Measurements from ENCODE around the gene DIO2. TPM values are rescaled to one million over a fixed set of nuclear protein-coding genes. Genes with fewer than 3 reads are reported as not detected.

DIO2 gene
- not detected for total RNA-seq
- not detected for total RNA-seq (2013)

- intact Hi-C loops (cut with micrococcal nuclease), result no loop called here
- Histone ChIP-seq H3K36me3 (ENCODE audit: control insufficient read depth, insufficient read depth, low read length) (no peaks in the 10 kb centered on the region), H3K27me3 (ENCODE audit: control insufficient read depth, insufficient read depth, low read length) (no peaks in the 10 kb centered on the region), H3K4me1 (ENCODE audit: control insufficient read depth, insufficient read depth, low read length) (no peaks in the 10 kb centered on the region), H3K4me3 (ENCODE audit: low read length) (no peak within 1 kb of the TSS), H3K27ac (ENCODE audit: low read length) (no peak within 1 kb of the TSS), H3K9me3 (ENCODE audit: control insufficient read depth, insufficient read depth, low read length) (no peaks in the 10 kb centered on the region)
- no peak within 1 kb of the TSS for H3K27ac Mint-ChIP-seq
- H3K4me1 Mint-ChIP-seq, result peaks cover 0 to 5% of the 10 kb centered on the region in 2 donors
- TF ChIP-seq CTCF (IDR thresholded peaks at IDR 0.05), result no peak
- H3K36me3 Mint-ChIP-seq, result no peaks in the 10 kb centered on the region
- no peak for ATAC-seq
- H3K4me3 Mint-ChIP-seq, result no peak within 1 kb of the TSS
- WGBS (ENCODE audit: insufficient coverage), result 55% methylated on average over 14 of the region's 17 CpGs
- H3K9me3 Mint-ChIP-seq, result peaks cover 3 to 10% of the 10 kb centered on the region in 2 donors
- H3K27me3 Mint-ChIP-seq (ENCODE audit: low read depth in 2 of 2), result no peaks in the 10 kb centered on the region
- no peak for DNase-seq
These were observed at the start of gene DIO2 for GRCh38 chr14:80211153-80212022. Gene DIO2 (minus strand): TSS chr14:80211504. CDS start chr14:80211472, 32 bp downstream.

- H3K27ac Mint-ChIP-seq, result no peak overlapping the region
- H3K9me3 ChIP-seq (ENCODE audit: control insufficient read depth, insufficient read depth, low read length), result no peaks in the 10 kb centered on the region
- no peaks in the 10 kb centered on the region for H3K4me1 Mint-ChIP-seq
- H3K9me3 Mint-ChIP-seq, result peaks cover 6 to 10% of the 10 kb centered on the region in 2 donors
- WGBS (ENCODE audit: insufficient coverage), result 85% methylated on average over 5 of the region's 5 CpGs
- no peak overlapping the region for H3K4me3 Mint-ChIP-seq
- intact Hi-C loops (cut with micrococcal nuclease), result no loop called here
- H3K36me3 ChIP-seq (ENCODE audit: control insufficient read depth, insufficient read depth, low read length), result no peaks in the 10 kb centered on the region
- H3K36me3 Mint-ChIP-seq, result no peaks in the 10 kb centered on the region
- H3K27me3 Mint-ChIP-seq (ENCODE audit: low read depth in 2 of 2), result no peaks in the 10 kb centered on the region
- H3K4me3 ChIP-seq (ENCODE audit: low read length), result no peak overlapping the region
- ATAC-seq, result no peak
- no peak for TF ChIP-seq CTCF (IDR thresholded peaks at IDR 0.05)
- DNase-seq, result no peak
- no peaks in the 10 kb centered on the region for H3K27me3 ChIP-seq (ENCODE audit: control insufficient read depth, insufficient read depth, low read length)
- H3K4me1 ChIP-seq (ENCODE audit: control insufficient read depth, insufficient read depth, low read length), result no peaks in the 10 kb centered on the region
- no peak overlapping the region for H3K27ac ChIP-seq (ENCODE audit: low read length)
These were observed 49.3 kb upstream of the DIO2 start for GRCh38 chr14:80260645-80261044.

- Histone ChIP-seq H3K4me1 (ENCODE audit: control insufficient read depth, insufficient read depth, low read length) (no peaks in the 10 kb centered on the region), H3K9me3 (ENCODE audit: control insufficient read depth, insufficient read depth, low read length) (peaks cover 7% of the 10 kb centered on the region), H3K36me3 (ENCODE audit: control insufficient read depth, insufficient read depth, low read length) (no peaks in the 10 kb centered on the region), H3K27ac (ENCODE audit: low read length) (no peak overlapping the region), H3K4me3 (ENCODE audit: low read length) (no peak overlapping the region), H3K27me3 (ENCODE audit: control insufficient read depth, insufficient read depth, low read length) (no peaks in the 10 kb centered on the region)
- H3K27ac Mint-ChIP-seq, result no peak overlapping the region
- TF ChIP-seq CTCF (IDR thresholded peaks at IDR 0.05), result no peak
- H3K4me3 Mint-ChIP-seq, result no peak overlapping the region
- ATAC-seq (no peak), DNase-seq (no peak)
- WGBS (ENCODE audit: insufficient coverage), result 75% methylated on average over 1 of the region's 2 CpGs
- H3K4me1 Mint-ChIP-seq, result no peaks in the 10 kb centered on the region
- peaks cover 13% of the 10 kb centered on the region for H3K36me3 Mint-ChIP-seq
- H3K9me3 Mint-ChIP-seq, result peaks cover 16 to 28% of the 10 kb centered on the region in 2 donors
- intact Hi-C loops (cut with micrococcal nuclease), result no loop called here
- no peaks in the 10 kb centered on the region for H3K27me3 Mint-ChIP-seq (ENCODE audit: low read depth in 2 of 2)
These were observed 28.3 kb upstream of the DIO2 start for GRCh38 chr14:80239631-80240030.
